ENCODE results near the gene GPR37. TPM values are rescaled to one million over a fixed set of nuclear protein-coding genes. Genes with fewer than 3 reads are reported as not detected.

Gene GPR37
- total RNA-seq, 1 donor: under 0.01 TPM

DNA sequence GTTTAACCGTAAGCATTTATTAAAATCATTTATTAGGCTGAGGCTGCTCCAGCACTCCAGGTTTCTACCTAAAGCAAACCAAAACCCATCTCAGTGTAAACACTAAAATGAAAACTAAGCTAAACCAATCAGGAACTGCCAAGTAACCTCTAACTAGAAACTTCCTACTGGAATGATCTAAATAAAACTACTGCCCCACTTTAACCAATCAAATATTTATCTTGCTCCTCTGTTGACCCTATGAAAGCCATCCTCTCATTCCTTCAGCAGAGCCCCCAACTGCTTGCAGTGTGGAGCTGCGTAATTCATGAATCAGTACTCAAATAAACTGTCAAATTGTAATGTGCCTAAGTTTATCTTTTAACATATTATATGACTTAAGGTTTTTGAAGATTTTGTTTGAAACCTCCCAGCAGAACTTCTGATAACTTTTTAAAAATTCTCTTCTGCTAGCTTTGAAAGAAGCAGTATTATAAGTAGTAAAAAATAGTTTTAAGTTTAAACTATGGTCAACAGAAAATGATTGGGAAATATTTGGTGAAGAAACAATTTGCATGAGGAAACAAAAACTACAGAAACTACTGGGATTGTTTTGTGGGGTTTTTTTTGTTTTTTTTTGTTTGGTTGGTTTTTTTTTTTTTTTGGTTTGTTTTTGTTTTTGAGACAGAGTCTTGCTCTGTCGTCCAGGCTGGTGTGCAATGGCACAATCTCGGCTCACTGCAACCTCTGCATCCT lies 47.4 kb downstream of the GPR37 start:
- no peaks in the 10 kb centered on the region for H3K4me1 ChIP-seq (ENCODE audit: insufficient read depth, low read length)
- H3K4me2 ChIP-seq (ENCODE audit: insufficient read depth, low read length): no peak overlapping the region
- H3K36me3 ChIP-seq (ENCODE audit: insufficient read depth, low read length): no peaks in the 10 kb centered on the region
- H3K27ac ChIP-seq (ENCODE audit: low read depth, low read length): no peak overlapping the region
- no peaks in the 10 kb centered on the region for H3K79me2 ChIP-seq (ENCODE audit: insufficient read depth, low read length)
- no peak overlapping the region for H2AFZ ChIP-seq (ENCODE audit: low read length)
- TF ChIP-seq, protein P1, sequence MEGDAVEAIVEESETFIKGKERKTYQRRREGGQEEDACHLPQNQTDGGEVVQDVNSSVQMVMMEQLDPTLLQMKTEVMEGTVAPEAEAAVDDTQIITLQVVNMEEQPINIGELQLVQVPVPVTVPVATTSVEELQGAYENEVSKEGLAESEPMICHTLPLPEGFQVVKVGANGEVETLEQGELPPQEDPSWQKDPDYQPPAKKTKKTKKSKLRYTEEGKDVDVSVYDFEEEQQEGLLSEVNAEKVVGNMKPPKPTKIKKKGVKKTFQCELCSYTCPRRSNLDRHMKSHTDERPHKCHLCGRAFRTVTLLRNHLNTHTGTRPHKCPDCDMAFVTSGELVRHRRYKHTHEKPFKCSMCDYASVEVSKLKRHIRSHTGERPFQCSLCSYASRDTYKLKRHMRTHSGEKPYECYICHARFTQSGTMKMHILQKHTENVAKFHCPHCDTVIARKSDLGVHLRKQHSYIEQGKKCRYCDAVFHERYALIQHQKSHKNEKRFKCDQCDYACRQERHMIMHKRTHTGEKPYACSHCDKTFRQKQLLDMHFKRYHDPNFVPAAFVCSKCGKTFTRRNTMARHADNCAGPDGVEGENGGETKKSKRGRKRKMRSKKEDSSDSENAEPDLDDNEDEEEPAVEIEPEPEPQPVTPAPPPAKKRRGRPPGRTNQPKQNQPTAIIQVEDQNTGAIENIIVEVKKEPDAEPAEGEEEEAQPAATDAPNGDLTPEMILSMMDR (IDR thresholded peaks at IDR 0.05; ENCODE audit: extremely low read depth, low read depth, low read length): no peak
- no peaks in the 10 kb centered on the region for H3K27me3 ChIP-seq (ENCODE audit: insufficient read depth, low read length)
- no peak overlapping the region for H3K4me3 ChIP-seq (ENCODE audit: insufficient read depth, low read length)
- no peaks in the 10 kb centered on the region for H4K20me1 ChIP-seq (ENCODE audit: insufficient read depth, low read length)
- peak; percentile 57 for DNase-seq (ENCODE audit: insufficient read length, low spot score, missing footprints)
- H3K9me3 ChIP-seq (ENCODE audit: low read depth, low read length): peaks cover 2% of the 10 kb centered on the region

DNA sequence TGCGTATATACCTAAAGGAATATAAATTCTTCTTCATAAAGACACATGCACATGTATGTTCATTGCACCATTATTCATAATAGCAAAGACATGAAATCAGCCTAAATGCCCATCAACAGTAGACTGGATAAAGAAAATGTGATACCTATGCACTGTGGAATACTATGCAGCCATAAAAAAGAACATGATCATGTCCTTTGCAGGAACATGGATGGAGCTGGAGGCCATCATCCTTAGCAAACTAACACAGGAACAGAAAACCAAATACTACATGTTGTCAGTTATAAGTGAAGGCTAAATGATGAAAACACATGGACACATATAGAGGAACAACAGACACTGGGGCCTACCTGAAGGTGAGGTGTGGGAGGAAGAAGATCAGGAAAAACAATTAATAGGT lies 48.7 kb downstream of the GPR37 start:
- DNase-seq (ENCODE audit: insufficient read length, low spot score, missing footprints): no peak
- Histone ChIP-seq H4K20me1 (ENCODE audit: insufficient read depth, low read length) (no peaks in the 10 kb centered on the region), H3K27ac (ENCODE audit: low read depth, low read length) (no peak overlapping the region), H3K36me3 (ENCODE audit: insufficient read depth, low read length) (no peaks in the 10 kb centered on the region), H3K27me3 (ENCODE audit: insufficient read depth, low read length) (no peaks in the 10 kb centered on the region), H3K4me1 (ENCODE audit: insufficient read depth, low read length) (peaks cover 7% of the 10 kb centered on the region), H2AFZ (ENCODE audit: low read length) (no peak overlapping the region), H3K4me3 (ENCODE audit: insufficient read depth, low read length) (no peak overlapping the region), H3K9me3 (ENCODE audit: low read depth, low read length) (peaks cover 2% of the 10 kb centered on the region), H3K4me2 (ENCODE audit: insufficient read depth, low read length) (no peak overlapping the region), H3K79me2 (ENCODE audit: insufficient read depth, low read length) (no peaks in the 10 kb centered on the region)
- TF ChIP-seq, protein P1 (IDR thresholded peaks at IDR 0.05; ENCODE audit: extremely low read depth, low read depth, low read length): no peak

DNA sequence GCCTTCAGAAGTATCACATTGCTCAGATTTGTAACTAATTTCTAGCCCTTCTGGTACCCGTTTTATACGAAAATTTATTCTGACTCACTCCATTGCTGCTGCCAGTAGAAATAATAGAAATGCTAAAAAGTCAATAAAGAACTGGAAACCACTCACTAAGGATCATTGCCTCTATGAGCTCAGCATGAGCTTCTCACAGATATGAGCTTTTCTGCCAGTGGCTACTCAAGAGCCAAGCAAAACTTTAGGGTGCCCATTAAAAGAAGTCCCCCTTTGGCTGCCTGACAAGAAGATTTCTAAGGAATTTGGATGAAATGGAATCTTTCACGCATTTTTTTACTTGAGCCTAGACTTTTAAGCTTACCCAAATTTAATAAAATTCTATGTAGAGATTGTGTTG lies 52.5 kb downstream of the GPR37 start:
- no peak overlapping the region for H3K4me3 ChIP-seq (ENCODE audit: insufficient read depth, low read length)
- no peak for DNase-seq (ENCODE audit: insufficient read length, low spot score, missing footprints)
- peaks cover 2% of the 10 kb centered on the region for H3K9me3 ChIP-seq (ENCODE audit: low read depth, low read length)
- no peak overlapping the region for H3K27ac ChIP-seq (ENCODE audit: low read depth, low read length)
- TF ChIP-seq, protein P1 (IDR thresholded peaks at IDR 0.05; ENCODE audit: extremely low read depth, low read depth, low read length): no peak
- H3K36me3 ChIP-seq (ENCODE audit: insufficient read depth, low read length): no peaks in the 10 kb centered on the region
- H3K79me2 ChIP-seq (ENCODE audit: insufficient read depth, low read length): no peaks in the 10 kb centered on the region
- no peaks in the 10 kb centered on the region for H3K27me3 ChIP-seq (ENCODE audit: insufficient read depth, low read length)
- no peak overlapping the region for H2AFZ ChIP-seq (ENCODE audit: low read length)
- no peaks in the 10 kb centered on the region for H4K20me1 ChIP-seq (ENCODE audit: insufficient read depth, low read length)
- peaks cover 7% of the 10 kb centered on the region for H3K4me1 ChIP-seq (ENCODE audit: insufficient read depth, low read length)
- H3K4me2 ChIP-seq (ENCODE audit: insufficient read depth, low read length): no peak overlapping the region

DNA sequence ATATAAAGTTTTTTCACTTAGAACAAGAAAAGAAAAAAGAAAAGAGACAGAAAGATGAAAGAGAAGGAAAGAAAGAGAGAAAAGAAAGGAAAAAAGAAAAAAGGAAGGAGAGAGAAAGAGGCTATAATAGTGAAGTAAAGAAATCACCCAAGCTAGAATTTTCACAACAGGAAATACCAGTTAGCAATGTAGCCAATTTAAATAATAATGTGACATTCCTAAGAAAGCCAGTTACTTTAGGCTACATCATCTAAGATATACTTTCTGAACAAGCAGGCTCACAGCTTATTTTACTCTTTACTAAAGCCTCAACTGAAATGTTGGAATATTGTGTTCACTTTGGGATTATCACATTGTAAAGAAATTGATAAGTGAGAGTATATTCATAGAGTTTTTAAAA lies 53.6 kb downstream of the GPR37 start:
- H3K79me2 ChIP-seq (ENCODE audit: insufficient read depth, low read length): no peaks in the 10 kb centered on the region
- no peak overlapping the region for H3K4me2 ChIP-seq (ENCODE audit: insufficient read depth, low read length)
- no peaks in the 10 kb centered on the region for H3K36me3 ChIP-seq (ENCODE audit: insufficient read depth, low read length)
- no peak overlapping the region for H3K27ac ChIP-seq (ENCODE audit: low read depth, low read length)
- peaks cover 7% of the 10 kb centered on the region for H3K4me1 ChIP-seq (ENCODE audit: insufficient read depth, low read length)
- H3K27me3 ChIP-seq (ENCODE audit: insufficient read depth, low read length): no peaks in the 10 kb centered on the region
- H3K4me3 ChIP-seq (ENCODE audit: insufficient read depth, low read length): no peak overlapping the region
- TF ChIP-seq, protein P1 (IDR thresholded peaks at IDR 0.05; ENCODE audit: extremely low read depth, low read depth, low read length): no peak
- H2AFZ ChIP-seq (ENCODE audit: low read length): no peak overlapping the region
- no peak for DNase-seq (ENCODE audit: insufficient read length, low spot score, missing footprints)
- H3K9me3 ChIP-seq (ENCODE audit: low read depth, low read length): peaks cover 2% of the 10 kb centered on the region
- no peaks in the 10 kb centered on the region for H4K20me1 ChIP-seq (ENCODE audit: insufficient read depth, low read length)
